ENCODE data around the gene KLHL12.
"Not testable (repeated sequence)": the region's sequence is repeated elsewhere in the genome, so short reads cannot be mapped to it uniquely, and the experiment has no call there.

KLHL12 gene

DNA sequence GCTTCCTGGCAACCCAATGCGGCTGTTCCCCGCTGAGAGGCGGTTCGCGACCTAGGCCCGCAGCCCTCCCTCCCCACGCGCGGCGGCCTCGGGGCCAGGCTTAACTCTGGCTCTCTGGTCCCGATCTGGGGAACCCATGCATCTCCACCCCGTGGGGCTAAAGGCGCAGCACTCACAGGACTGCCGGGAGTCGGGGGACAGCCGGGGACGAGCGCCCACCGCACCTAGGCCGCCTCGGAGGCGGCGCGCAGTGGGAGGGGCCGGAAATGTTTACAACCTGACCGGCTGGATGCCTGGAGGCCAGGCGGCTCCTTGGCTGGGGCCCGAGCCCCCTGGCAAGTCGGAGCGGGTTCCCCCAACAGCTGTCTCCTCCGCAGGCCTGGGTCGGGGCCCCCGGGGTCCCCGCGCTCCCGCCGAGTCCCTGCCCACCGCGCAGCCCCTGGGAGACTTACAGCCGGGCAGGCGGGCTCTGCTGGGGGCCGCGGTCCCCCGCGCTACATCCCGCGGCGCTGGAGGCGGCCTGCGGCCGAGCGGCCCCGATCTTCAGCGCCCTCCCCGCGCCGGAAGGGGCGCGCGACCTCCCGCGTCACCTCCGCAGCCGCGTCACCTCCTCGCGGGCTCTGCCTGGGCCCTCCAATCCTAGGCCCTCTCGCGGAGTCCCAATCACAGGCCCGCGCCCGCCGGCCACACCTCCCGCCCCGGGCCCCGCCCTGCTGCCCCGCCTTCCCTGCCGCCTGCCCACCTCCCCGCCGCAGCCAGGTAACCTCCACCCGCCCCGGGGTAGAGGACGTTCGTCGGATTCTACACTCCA is 30.9 kb upstream of the KLHL12 start, which contains the start of gene ADIPOR1:
Gene ADIPOR1, minus strand, starts transcription at position 580 of the 811 bp plus-strand sequence. CDS start 7,242 bp downstream, outside the sequence.
- Mint-ChIP-seq H3K27ac (peak within 1 kb of the TSS; percentile 83), H3K4me1 (ENCODE audit: low read depth) (peaks cover 30% of the 10 kb centered on the region), H3K27me3 (ENCODE audit: low read depth) (no peaks in the 10 kb centered on the region), H3K4me3 (peak within 1 kb of the TSS; percentile 87), H3K36me3 (ENCODE audit: low read depth) (peaks cover 11% of the 10 kb centered on the region), H3K9me3 (no peaks in the 10 kb centered on the region)

DNA sequence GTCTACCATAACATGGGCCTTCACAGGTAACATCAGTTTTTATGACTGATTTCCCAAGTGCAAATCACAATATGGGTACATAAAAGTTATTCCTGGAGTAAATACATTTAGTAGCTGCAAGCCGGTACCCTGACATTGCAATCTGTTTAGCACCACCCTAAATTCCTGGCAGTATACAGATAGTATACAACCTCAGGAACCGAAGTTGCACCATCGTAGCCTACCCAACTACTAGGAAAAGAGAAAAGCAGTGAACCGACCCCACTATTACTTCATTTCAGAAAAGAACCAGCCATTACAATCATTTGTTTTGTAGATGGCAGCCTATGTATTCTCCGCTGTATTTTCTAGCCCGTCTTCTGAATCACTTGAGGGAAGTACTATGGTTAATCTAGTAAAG is 29.9 kb upstream of the KLHL12 start:
- H3K36me3 Mint-ChIP-seq (ENCODE audit: low read depth): peaks cover 7% of the 10 kb centered on the region
- H3K9me3 Mint-ChIP-seq: no peaks in the 10 kb centered on the region
- peak overlapping the region; percentile 80 for H3K27ac Mint-ChIP-seq
- peak overlapping the region; percentile 87 for H3K4me3 Mint-ChIP-seq
- H3K4me1 Mint-ChIP-seq (ENCODE audit: low read depth): peaks cover 36% of the 10 kb centered on the region
- H3K27me3 Mint-ChIP-seq (ENCODE audit: low read depth): no peaks in the 10 kb centered on the region

DNA sequence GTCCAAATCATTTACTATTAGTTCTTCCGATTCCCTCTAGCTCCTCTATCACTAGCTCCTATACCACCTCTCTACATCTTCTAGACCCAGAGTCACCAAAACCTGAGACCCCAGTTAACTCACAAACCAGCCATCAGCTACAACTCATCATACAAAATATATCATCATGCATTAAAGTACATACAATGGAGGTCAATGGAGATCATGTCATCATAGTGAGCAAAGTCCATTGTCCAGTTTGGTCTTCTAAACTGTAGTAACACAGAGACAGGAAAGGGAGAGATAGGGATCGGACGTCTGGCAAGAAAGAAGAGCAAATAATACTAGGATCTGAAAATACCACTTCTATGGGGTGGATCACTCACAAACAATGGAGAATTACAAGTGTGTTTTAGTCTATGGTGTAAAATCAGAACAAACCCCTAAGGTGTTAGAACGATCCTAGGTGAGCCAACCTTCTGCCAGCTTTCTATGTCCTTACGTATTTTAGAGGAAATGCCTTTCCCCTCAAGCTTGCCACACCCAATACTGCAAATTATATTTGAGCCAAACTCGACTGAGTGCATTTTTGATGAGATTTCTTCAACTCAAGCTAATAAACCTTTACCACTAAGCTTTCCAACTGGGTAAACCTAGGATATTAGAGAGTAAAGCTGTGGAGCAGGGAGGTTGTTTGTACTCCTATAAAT is 27.2 kb upstream of the KLHL12 start:
- H3K9me3 Mint-ChIP-seq: no peaks in the 10 kb centered on the region
- peaks cover 36% of the 10 kb centered on the region for H3K4me1 Mint-ChIP-seq (ENCODE audit: low read depth)
- no peaks in the 10 kb centered on the region for H3K27me3 Mint-ChIP-seq (ENCODE audit: low read depth)
- peaks cover 9% of the 10 kb centered on the region for H3K36me3 Mint-ChIP-seq (ENCODE audit: low read depth)
- H3K27ac Mint-ChIP-seq: no peak overlapping the region
- no peak overlapping the region for H3K4me3 Mint-ChIP-seq

DNA sequence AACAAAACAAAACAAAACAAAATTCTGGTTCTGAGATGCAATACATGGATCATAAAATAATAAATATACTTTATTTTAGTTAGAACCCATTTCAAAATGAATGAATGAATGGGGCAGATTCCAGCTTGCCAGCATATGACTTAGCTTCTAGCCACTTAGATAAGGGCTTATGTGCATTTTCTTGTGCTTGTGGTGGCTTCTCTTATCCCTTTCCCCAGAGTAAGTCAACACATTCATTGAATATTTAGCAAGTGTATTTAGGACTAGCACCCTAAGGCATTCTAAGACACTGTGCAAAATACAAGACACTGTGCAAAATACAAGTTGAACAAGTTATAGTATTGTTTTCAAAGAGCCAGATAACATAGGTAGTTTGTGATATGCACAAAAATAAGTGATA is 26.4 kb upstream of the KLHL12 start:
- Mint-ChIP-seq H3K27me3 (ENCODE audit: low read depth) (no peaks in the 10 kb centered on the region), H3K9me3 (no peaks in the 10 kb centered on the region), H3K4me3 (no peak overlapping the region), H3K4me1 (ENCODE audit: low read depth) (peaks cover 30% of the 10 kb centered on the region), H3K27ac (no peak overlapping the region), H3K36me3 (ENCODE audit: low read depth) (peaks cover 9% of the 10 kb centered on the region)

DNA sequence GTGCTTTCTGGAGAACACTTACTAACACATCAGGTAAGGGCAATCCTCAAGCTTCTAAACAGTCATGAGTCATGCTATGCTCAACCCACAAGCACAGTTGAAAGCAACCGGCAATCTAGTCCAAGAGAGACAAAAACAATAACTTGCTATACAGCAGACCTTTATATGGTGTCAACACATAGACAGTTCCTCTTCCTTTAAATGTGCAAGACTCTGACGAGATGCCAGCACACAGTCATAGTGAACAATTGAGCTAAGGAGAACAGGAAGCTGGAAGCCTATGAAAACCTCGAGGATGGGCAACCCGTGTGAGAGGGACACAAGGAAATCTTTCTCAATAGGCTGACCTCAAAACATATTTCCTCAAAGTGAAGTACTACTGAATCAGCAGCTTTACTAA is 25.8 kb upstream of the KLHL12 start:
- no peak overlapping the region for H3K4me3 Mint-ChIP-seq
- peaks cover 13% of the 10 kb centered on the region for H3K36me3 Mint-ChIP-seq (ENCODE audit: low read depth)
- H3K9me3 Mint-ChIP-seq: no peaks in the 10 kb centered on the region
- peaks cover 30% of the 10 kb centered on the region for H3K4me1 Mint-ChIP-seq (ENCODE audit: low read depth)
- H3K27me3 Mint-ChIP-seq (ENCODE audit: low read depth): no peaks in the 10 kb centered on the region
- peak overlapping the region; percentile 55 for H3K27ac Mint-ChIP-seq

DNA sequence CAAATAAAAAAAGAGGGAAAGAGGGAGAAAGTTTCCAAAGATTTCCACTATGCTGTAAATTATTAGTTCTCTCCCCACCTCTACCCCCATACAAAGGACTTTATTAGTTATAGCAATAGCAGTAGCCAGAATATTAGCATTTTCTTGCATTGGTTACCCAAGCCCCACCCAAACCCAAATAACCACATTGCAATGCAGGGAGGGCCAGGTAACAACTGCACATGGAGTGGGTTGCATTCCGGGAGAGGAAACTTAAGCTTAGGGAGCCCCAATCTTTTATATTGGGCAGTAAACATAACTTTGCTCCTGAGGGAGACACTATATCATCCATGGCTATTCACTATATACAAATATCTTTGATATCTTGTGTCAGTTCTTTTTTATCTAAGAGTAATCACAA is 25.1 kb upstream of the KLHL12 start:
- Mint-ChIP-seq H3K4me1 (ENCODE audit: low read depth) (peaks cover 26% of the 10 kb centered on the region), H3K9me3 (no peaks in the 10 kb centered on the region), H3K4me3 (no peak overlapping the region), H3K36me3 (ENCODE audit: low read depth) (peaks cover 15% of the 10 kb centered on the region), H3K27ac (no peak overlapping the region), H3K27me3 (ENCODE audit: low read depth) (no peaks in the 10 kb centered on the region)

DNA sequence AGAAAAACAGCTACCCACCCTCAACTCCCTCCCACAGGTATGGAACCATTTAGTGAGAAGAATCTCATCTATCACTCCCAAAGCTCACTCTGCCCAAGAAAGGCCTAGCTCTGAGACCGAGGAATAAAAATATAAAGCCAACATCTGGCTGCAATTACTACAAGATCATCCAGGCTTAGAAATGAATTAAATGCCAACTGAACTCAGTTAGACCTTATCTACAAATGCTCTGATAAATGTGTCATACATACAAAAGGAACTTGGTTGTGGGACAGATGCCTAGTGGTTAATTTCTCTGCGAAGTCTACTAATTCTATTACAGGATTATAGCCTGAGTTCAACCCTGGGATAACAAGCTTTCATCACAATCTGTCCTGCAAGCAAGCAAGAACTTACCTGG is 24.4 kb upstream of the KLHL12 start:
- Mint-ChIP-seq H3K36me3 (ENCODE audit: low read depth) (peaks cover 16% of the 10 kb centered on the region), H3K4me3 (no peak overlapping the region), H3K27ac (no peak overlapping the region), H3K4me1 (ENCODE audit: low read depth) (peaks cover 20% of the 10 kb centered on the region), H3K9me3 (no peaks in the 10 kb centered on the region), H3K27me3 (ENCODE audit: low read depth) (no peaks in the 10 kb centered on the region)

DNA sequence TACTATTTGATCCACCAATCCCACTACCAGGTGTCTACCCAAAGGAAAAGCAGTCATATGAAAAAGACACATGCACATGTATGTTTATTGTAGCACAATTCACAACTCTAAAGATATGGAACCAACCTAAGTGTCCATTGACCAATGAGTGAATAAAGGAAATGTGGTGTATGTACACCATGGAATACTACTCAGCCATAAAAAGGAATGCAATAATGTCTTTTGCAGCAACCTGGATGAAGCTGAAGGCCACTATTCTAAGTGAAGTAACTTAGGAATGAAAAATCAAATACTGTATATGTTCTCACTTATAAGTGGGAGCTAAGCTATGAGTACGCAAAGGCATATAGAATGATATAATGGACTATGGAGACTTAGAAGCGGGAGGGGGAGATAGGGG is 18.4 kb upstream of the KLHL12 start:
- H3K9me3 Mint-ChIP-seq: no peaks in the 10 kb centered on the region
- H3K36me3 Mint-ChIP-seq (ENCODE audit: low read depth): peaks cover 45% of the 10 kb centered on the region

DNA sequence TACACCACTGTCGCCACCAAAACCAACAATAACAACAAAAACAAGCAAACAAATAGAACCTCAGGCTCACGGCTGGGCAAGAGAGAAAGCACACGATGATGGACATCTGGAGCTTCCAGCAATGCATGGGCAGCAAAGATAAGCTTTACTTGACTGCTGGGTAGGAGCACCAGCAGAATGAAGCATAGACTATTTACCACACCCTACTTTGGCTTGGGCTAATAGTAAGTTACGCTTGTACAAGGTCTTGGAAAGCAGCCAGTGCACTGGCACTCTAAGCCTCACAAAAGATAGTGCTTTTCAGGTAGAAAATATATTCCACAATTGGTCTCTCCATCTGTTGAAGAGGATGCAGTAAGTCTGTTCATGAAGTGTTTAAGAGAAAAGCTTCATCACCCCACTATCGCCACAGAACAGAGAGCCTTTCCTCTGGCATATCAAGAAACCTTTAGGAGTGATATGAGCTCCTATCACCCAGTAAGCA is 17.4 kb upstream of the KLHL12 start:
- Mint-ChIP-seq H3K36me3 (ENCODE audit: low read depth) (peaks cover 44% of the 10 kb centered on the region), H3K9me3 (no peaks in the 10 kb centered on the region), H3K27ac (no peak overlapping the region), H3K4me1 (ENCODE audit: low read depth) (no peaks in the 10 kb centered on the region), H3K27me3 (ENCODE audit: low read depth) (no peaks in the 10 kb centered on the region), H3K4me3 (no peak overlapping the region)

More for the DNA sequence above, 18.4 kb upstream of the KLHL12 start:
- H3K27me3 Mint-ChIP-seq (ENCODE audit: low read depth): no peaks in the 10 kb centered on the region
- H3K4me1 Mint-ChIP-seq (ENCODE audit: low read depth): no peaks in the 10 kb centered on the region
- no peak overlapping the region for H3K27ac Mint-ChIP-seq
- no peak overlapping the region for H3K4me3 Mint-ChIP-seq

DNA sequence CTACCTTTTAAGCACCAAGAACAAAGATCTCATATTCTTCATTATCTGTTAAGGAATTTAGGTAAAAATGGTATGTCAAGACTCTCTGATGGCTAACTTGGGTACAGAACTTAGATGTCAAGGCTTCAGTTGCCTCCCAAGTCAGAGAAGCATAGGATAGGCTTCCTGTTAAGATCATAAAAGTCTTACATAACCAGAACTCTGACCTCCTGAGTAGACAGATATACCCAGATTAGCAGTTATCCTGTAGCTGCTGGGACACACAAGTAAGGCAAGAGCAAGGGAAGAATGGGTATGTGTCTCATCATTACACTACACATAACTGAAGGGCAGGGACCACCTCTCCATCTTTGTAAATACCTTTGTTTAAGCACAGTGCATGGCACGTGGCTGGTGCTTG is 15.4 kb upstream of the KLHL12 start:
- no peak overlapping the region for H3K27ac Mint-ChIP-seq
- H3K36me3 Mint-ChIP-seq (ENCODE audit: low read depth): peaks cover 44% of the 10 kb centered on the region
- H3K4me1 Mint-ChIP-seq (ENCODE audit: low read depth): no peaks in the 10 kb centered on the region
- no peak overlapping the region for H3K4me3 Mint-ChIP-seq
- no peaks in the 10 kb centered on the region for H3K27me3 Mint-ChIP-seq (ENCODE audit: low read depth)
- no peaks in the 10 kb centered on the region for H3K9me3 Mint-ChIP-seq

DNA sequence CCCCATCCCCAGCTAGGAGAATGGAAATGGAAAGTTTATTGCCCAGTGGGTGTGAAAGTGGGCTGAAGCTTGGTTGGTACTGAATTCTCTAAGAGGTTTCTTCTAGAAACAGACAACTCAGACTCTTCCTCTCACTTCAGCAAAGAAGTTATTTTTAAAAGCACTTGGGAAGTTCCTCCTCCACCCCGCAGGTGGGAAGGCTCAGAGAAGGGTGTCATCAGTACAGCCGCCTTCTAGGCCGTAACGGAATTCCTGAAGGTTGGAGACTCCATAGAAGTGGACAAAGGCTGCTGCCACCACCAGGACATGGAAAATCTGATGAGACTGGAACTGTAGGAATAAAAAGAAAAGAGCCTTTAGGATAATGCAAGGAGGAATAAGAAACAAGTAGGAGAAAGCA is 14.3 kb upstream of the KLHL12 start:
- peaks cover 42% of the 10 kb centered on the region for H3K36me3 Mint-ChIP-seq (ENCODE audit: low read depth)
- H3K9me3 Mint-ChIP-seq: no peaks in the 10 kb centered on the region
- H3K4me3 Mint-ChIP-seq: no peak overlapping the region
- H3K27me3 Mint-ChIP-seq (ENCODE audit: low read depth): no peaks in the 10 kb centered on the region
- no peaks in the 10 kb centered on the region for H3K4me1 Mint-ChIP-seq (ENCODE audit: low read depth)
- H3K27ac Mint-ChIP-seq: no peak overlapping the region

DNA sequence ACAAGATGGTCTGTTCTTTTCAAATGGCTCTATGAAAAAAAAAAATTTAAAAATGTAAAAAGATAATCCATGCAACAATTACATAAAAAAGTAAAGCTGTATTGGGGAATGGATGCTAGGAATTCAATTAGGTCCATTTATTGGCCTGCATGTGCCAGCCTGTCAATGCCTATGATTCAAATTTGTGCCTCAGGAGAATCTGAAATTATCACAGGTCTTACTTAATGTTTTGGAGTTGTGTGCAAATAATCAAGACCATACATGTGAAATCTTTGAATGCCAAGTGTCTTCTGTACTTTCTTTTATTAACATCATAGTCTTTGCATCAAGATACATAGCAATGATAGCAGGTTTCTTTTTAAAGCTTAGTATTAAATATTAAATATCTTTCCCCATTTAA is 13.5 kb upstream of the KLHL12 start:
- H3K27ac Mint-ChIP-seq: no peak overlapping the region
- no peaks in the 10 kb centered on the region for H3K4me1 Mint-ChIP-seq (ENCODE audit: low read depth)
- no peaks in the 10 kb centered on the region for H3K27me3 Mint-ChIP-seq (ENCODE audit: low read depth)
- no peaks in the 10 kb centered on the region for H3K9me3 Mint-ChIP-seq
- H3K4me3 Mint-ChIP-seq: no peak overlapping the region
- peaks cover 37% of the 10 kb centered on the region for H3K36me3 Mint-ChIP-seq (ENCODE audit: low read depth)

DNA sequence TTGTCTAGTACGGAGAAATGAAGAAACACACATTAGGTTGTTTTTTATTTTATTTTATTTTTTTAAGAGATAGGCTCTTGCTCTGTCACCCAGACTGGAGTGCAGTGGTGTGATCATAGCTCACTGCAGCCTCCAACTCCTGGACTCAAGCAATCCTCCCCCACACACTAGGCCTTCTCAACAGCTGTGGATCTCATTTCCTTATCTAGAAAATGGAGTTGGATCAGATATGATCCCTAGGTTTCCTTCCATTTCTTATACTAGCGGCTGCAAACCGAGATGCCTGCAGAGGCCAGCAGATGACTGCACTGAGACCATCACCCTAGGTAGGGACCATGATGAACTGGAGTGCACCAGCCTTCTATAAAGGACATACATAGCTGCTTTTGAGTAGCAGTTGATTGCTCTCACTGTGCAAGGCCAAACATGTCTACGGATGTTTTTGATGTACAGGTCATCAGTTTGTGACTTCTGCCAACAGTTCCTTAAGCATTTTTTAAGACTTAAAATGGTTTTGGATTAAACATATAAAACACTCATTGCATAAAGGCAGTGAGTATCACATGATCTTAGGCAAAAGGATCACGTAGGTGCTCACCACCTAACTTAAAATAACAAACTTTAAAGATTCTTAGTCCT is 11.4 kb upstream of the KLHL12 start:
- H3K4me3 Mint-ChIP-seq: no peak overlapping the region
- H3K36me3 Mint-ChIP-seq (ENCODE audit: low read depth): peaks cover 24% of the 10 kb centered on the region
- H3K27me3 Mint-ChIP-seq (ENCODE audit: low read depth): peaks cover 15% of the 10 kb centered on the region
- no peaks in the 10 kb centered on the region for H3K4me1 Mint-ChIP-seq (ENCODE audit: low read depth)
- H3K9me3 Mint-ChIP-seq: no peaks in the 10 kb centered on the region
- no peak overlapping the region for H3K27ac Mint-ChIP-seq

DNA sequence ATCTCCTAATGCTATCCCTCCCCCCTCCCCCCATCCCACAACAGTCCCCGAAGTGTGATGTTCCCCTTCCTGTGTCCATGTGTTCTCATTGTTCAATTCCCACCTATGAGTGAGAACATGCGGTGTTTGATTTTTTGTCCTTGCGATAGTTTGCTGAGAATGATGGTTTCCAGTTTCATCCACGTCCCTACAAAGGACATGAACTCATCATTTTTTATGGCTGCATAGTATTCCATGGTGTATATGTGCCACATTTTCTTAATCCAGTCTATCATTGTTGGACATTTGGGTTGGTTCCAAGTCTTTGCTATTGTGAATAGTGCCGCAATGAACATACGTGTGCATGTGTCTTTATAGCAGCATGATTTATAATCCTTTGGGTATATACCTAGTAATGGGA is 9.4 kb upstream of the KLHL12 start:
- not testable (repeated sequence) for H3K4me1 Mint-ChIP-seq (ENCODE audit: low read depth); H3K4me3 Mint-ChIP-seq; H3K27ac Mint-ChIP-seq; H3K9me3 Mint-ChIP-seq
- peaks cover 14% of the 10 kb centered on the region for H3K36me3 Mint-ChIP-seq (ENCODE audit: low read depth)
- H3K27me3 Mint-ChIP-seq (ENCODE audit: low read depth): peaks cover 27% of the 10 kb centered on the region

DNA sequence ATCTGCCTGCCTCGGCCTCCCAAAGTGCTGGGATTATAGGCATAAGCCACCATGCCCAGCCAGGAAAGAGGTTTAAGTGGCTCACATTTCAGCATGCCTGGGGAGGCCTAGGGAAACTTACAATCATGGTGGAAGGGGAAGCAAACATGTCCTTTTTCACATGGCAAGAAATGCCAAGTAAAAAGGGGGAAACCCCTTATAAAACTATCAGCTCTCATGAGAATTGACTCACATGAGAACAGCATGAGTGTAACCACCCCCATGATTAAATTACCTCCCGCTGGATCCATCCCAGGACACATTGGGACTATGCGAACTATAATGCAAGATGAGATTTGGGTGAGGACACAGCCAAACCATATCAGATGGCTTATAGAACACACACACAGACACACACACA is 8.8 kb upstream of the KLHL12 start:
- Mint-ChIP-seq H3K36me3 (ENCODE audit: low read depth) (peaks cover 8% of the 10 kb centered on the region), H3K27me3 (ENCODE audit: low read depth) (peaks cover 27% of the 10 kb centered on the region), H3K9me3 (no peaks in the 10 kb centered on the region), H3K27ac (no peak overlapping the region), H3K4me3 (no peak overlapping the region), H3K4me1 (ENCODE audit: low read depth) (no peaks in the 10 kb centered on the region)

Data from T-helper 1 cell treated with Interleukin-12 subunit alpha and Interleukin-12 subunit beta and Interleukin-4 antibody, amounts not matched to agents 30 μg/mL and 1 μg/mL, for 36 hours (primary cell).